Activated B cell treated with CpG ODN at 0.5 μM for 24 hours (primary cell): ENCODE measurements around the gene DCT. TPM values are rescaled to one million over a fixed set of nuclear protein-coding genes. Genes with fewer than 3 reads are reported as not detected.

Experiments used
- ATAC-seq: fragments of 200-7000 bp; cut with Tn5 transposase; one replicate; pipeline ENCODE4 v1.10.0; 2021; ENCODE audit warnings: low read depth, mild to moderate bottlenecking, moderate library complexity
- CTCF ChIA-PET: fragments of 350-600 bp; sonication (Branson Sonifier 250); formaldehyde crosslinking; loops from one replicate; lab custom pipeline; 2021; ENCODE audit warnings: antibody characterized with exemption; lab: Charles Lee
- POLR2A ChIA-PET: fragments of 350-600 bp; sonication (Branson Sonifier 250); formaldehyde crosslinking; loops from one replicate; lab custom pipeline; 2021; ENCODE audit warnings: antibody characterized with exemption; lab: Charles Lee
- DNase-seq: peaks from one replicate; pipeline ENCODE4 v3.0.0; 2022
- H3K27ac Mint-ChIP-seq: one replicate; pipeline ENCODE4 v1.8.0; 2020; ENCODE audit warnings: mixed read lengths
- H3K27me3 Mint-ChIP-seq: one replicate; pipeline ENCODE4 v1.8.0; 2021; ENCODE audit warnings: mixed read lengths
- H3K36me3 Mint-ChIP-seq: one replicate; pipeline ENCODE4 v1.8.0; 2021; ENCODE audit warnings: low read depth, mixed read lengths
- H3K4me1 Mint-ChIP-seq: one replicate; pipeline ENCODE4 v1.8.0; 2021; ENCODE audit warnings: mixed read lengths
- H3K4me3 Mint-ChIP-seq: one replicate; pipeline ENCODE4 v1.8.0; 2020; ENCODE audit warnings: mild to moderate bottlenecking, mixed read lengths
- H3K9me3 Mint-ChIP-seq: one replicate; pipeline ENCODE4 v1.8.0; 2020; ENCODE audit warnings: mixed read lengths
- intact Hi-C: fragments of 100-400 bp; cut with micrococcal nuclease; formaldehyde crosslinking; loops from one replicate; pipeline ENCODE4 v1.15.1; 2024
- total RNA-seq: library from RNA; stranded (reverse); gene quantifications from 2 replicates; pipeline ENCODE4 v1.2.3, GENCODE V29; 2022
- TF ChIP-seq, protein P1 (sequence below): fragments of 200-600 bp; IDR thresholded peaks from one replicate; pipeline ENCODE4 v1.8.0; 2022; ENCODE audit warnings: antibody characterized with exemption, mild to moderate bottlenecking

Gene DCT
- total RNA-seq, 1 donor from 2014 or later, result 0.09 TPM

GRCh38 chr13:94395860-94396259 lies 83.6 kb downstream of the DCT start:
- ChIA-PET POLR2A (no interaction called here), CTCF (no interaction called here)
- no peaks in the 10 kb centered on the region for H3K9me3 Mint-ChIP-seq
- H3K4me1 Mint-ChIP-seq, result no peaks in the 10 kb centered on the region
- DNase-seq (no peak), ATAC-seq (no peak)
- H3K27me3 Mint-ChIP-seq, result peaks cover 2% of the 10 kb centered on the region
- TF ChIP-seq, protein P1, sequence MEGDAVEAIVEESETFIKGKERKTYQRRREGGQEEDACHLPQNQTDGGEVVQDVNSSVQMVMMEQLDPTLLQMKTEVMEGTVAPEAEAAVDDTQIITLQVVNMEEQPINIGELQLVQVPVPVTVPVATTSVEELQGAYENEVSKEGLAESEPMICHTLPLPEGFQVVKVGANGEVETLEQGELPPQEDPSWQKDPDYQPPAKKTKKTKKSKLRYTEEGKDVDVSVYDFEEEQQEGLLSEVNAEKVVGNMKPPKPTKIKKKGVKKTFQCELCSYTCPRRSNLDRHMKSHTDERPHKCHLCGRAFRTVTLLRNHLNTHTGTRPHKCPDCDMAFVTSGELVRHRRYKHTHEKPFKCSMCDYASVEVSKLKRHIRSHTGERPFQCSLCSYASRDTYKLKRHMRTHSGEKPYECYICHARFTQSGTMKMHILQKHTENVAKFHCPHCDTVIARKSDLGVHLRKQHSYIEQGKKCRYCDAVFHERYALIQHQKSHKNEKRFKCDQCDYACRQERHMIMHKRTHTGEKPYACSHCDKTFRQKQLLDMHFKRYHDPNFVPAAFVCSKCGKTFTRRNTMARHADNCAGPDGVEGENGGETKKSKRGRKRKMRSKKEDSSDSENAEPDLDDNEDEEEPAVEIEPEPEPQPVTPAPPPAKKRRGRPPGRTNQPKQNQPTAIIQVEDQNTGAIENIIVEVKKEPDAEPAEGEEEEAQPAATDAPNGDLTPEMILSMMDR, result no peak
- H3K36me3 Mint-ChIP-seq, result no peaks in the 10 kb centered on the region
- H3K4me3 Mint-ChIP-seq, result no peak overlapping the region
- no peak overlapping the region for H3K27ac Mint-ChIP-seq
- intact Hi-C loops, result no loop called here

DNA sequence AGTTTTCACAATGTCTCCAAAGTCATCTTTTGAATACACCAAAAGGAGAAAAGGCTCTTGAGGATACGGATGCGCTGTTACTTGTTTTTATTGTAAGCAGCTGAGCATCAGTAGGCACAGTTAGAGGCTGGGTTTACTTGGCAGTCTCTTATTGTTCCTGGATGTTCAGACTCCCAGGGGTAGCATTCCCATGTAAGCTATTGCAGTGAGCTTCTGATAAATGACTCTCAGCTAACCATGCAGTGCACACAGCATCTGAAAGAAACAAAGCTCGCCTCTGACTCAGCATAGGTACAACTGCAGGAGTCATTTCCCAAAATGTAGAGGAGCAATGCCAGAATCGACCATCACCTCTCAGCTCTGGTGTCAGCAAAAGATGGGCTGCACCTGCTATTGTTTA lies 84.8 kb downstream of the DCT start:
- TF ChIP-seq, protein P1, result no peak
- Mint-ChIP-seq H3K9me3 (no peaks in the 10 kb centered on the region), H3K36me3 (no peaks in the 10 kb centered on the region), H3K27me3 (peaks cover 2% of the 10 kb centered on the region), H3K4me3 (no peak overlapping the region), H3K4me1 (no peaks in the 10 kb centered on the region), H3K27ac (no peak overlapping the region)
- no peak for DNase-seq
- no peak for ATAC-seq
- ChIA-PET CTCF (no interaction called here), POLR2A (no interaction called here)
- intact Hi-C loops, result no loop called here

DNA sequence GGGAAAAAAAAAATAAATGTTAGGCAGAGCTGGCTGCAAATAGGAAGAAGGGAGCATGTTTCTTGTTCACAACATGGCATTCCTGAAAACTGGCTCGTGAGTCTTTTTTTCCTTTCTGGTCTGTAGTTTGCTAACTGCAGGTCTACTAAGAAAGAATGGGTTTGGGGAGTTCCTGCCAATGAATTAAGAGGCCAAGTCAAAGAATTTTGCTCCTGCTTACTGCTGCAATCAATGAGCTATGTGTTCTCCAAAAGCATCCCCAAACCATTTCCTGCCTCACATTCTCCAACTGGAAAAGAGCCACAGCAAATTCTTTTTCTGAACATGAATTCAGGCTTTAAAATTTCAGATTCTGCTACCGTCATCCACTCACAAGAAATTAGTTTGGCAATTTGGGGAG lies 88.6 kb downstream of the DCT start:
- no peak overlapping the region for H3K4me3 Mint-ChIP-seq
- no peak for DNase-seq
- no peaks in the 10 kb centered on the region for H3K27me3 Mint-ChIP-seq
- ChIA-PET CTCF (no interaction called here), POLR2A (no interaction called here)
- ATAC-seq, result no peak
- H3K9me3 Mint-ChIP-seq, result no peaks in the 10 kb centered on the region
- TF ChIP-seq, protein P1, result no peak
- intact Hi-C loops, result no loop called here
- H3K4me1 Mint-ChIP-seq, result no peaks in the 10 kb centered on the region
- no peak overlapping the region for H3K27ac Mint-ChIP-seq
- H3K36me3 Mint-ChIP-seq, result no peaks in the 10 kb centered on the region

DNA sequence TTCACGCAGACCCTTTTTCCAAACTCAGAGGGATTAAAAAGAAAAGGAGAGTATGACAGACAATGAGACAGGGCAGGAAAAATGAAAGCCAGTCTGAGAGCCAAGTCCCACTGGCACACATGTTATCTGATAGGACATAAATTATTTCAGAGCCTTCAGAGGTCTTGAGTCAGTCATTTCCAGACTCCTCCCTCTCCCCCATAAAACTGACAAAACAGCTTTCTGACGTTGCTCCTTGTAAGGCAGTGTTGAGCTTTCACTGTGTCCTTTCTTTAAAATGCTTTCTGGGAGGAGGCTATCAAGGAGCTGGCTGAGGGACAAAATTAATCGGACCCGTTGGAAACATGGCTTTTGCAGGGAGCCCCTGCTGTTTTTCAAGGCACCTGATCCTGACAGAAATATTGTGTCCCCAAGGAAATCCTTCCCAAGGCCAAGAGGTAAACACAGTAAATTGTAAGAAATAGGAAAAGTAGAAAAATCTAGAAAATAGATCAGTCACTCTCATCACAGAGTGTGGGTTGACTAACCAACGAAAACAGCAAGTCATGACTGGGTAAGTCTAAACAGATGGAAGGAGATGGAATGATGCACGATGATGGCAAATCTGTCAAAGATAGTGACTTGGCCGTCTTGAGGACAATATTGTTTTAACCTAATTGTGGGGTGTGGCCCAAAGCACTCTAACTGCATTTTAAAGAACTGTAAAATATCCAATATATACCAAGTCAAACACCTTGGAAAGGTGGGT lies 89.7 kb downstream of the DCT start:
- POLR2A ChIA-PET, result no interaction called here
- DNase-seq (no peak), ATAC-seq (no peak)
- Mint-ChIP-seq H3K27me3 (no peaks in the 10 kb centered on the region), H3K4me3 (no peak overlapping the region), H3K36me3 (no peaks in the 10 kb centered on the region), H3K9me3 (no peaks in the 10 kb centered on the region), H3K27ac (no peak overlapping the region), H3K4me1 (no peaks in the 10 kb centered on the region)
- intact Hi-C loops, result no loop called here
- CTCF ChIA-PET, result no interaction called here
- TF ChIP-seq, protein P1, result no peak

GRCh38 chr13:94387047-94387446 lies 92.4 kb downstream of the DCT start:
- TF ChIP-seq, protein P1, result no peak
- Mint-ChIP-seq H3K36me3 (no peaks in the 10 kb centered on the region), H3K4me1 (no peaks in the 10 kb centered on the region), H3K27me3 (peaks cover 3% of the 10 kb centered on the region), H3K9me3 (no peaks in the 10 kb centered on the region), H3K4me3 (no peak overlapping the region), H3K27ac (no peak overlapping the region)
- intact Hi-C loops, result no loop called here
- DNase-seq (no peak), ATAC-seq (no peak)
- ChIA-PET CTCF (no interaction called here), POLR2A (no interaction called here)

Other genes starting within 250 kb of the DCT start
- gene TGDS, start 116.5 kb upstream of the DCT start, total RNA-seq, result 11.5 and 12.7 TPM in 2 replicates
- gene GPR180, start 122.2 kb upstream of the DCT start, total RNA-seq, result 4.2 and 5.1 TPM in 2 replicates
- not detected in 2 replicates for gene SOX21, start 232.9 kb upstream of the DCT start, total RNA-seq